Ureter (tissue), 1 donor: ENCODE results near the gene GTF2A2. TPM values are rescaled to one million over a fixed set of nuclear protein-coding genes. Genes with fewer than 3 reads are reported as not detected.
"Not testable (repeated sequence)": the region's sequence is repeated elsewhere in the genome, so short reads cannot be mapped to it uniquely, and the experiment has no call there.

Source experiments
- DNase-seq: peaks from one replicate; pipeline ENCODE4 v3.0.0-alpha.2; 2020; ENCODE audit warnings: low spot score
- total RNA-seq: library from RNA; stranded (reverse); gene quantifications from one replicate; pipeline ENCODE4 v1.2.4, GENCODE V29; 2023
- donor health status: DM: yes; HTN: yes; CAD: no.

GTF2A2 gene
- total RNA-seq, 1 donor from 2014 or later, result 84.6 TPM

GRCh38 chr15:59674361-59674877 lies 17.1 kb upstream of the GTF2A2 start:
- DNase-seq, result no peak

DNA sequence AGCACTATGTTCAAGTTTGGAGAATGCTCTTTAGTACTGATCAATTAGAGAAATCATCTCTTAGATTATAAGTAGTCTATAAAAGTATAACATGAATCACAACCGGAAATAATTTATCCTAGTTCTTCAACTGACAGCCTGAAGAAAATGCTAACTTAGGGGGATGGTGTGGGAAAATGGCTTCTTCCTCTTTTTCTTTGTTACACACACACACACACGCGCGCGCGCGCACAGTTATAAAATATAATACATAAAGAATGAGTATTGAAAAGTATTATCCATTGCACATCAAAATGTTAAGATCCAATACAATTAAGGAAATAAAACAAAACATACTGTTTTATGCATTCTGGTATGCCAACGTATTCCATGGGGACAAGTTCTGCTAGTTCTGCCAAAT lies 11.2 kb upstream of the GTF2A2 start:
- DNase-seq, result no peak

GRCh38 chr15:59662260-59662659 lies 4.9 kb upstream of the GTF2A2 start:
- DNase-seq, result no peak

DNA sequence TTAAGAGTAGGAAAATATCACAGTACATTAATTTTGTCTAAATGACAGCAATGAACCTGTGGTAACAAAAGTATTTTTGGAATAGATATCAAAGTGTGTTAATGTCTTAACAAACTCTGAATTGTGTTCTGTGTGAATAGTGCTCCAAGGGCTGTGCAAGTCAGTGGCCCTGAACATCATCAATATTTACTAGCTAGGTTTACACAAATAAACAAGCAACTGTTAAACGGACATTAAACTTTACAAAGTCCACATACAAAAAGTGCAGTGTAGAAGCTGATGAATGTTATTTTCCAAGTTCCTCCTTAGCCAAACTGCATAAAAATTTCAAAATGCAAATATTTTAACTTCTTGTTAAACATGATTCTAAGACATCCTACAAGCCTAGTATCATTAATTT lies 2.1 kb upstream of the GTF2A2 start:
- no peak for DNase-seq

GRCh38 chr15:59657635-59658125 lies 365 bp upstream of the GTF2A2 start:
- DNase-seq, result no peak

- no peak for DNase-seq
Measured at GRCh38 chr15:59654046-59654445, 3.3 kb downstream of the GTF2A2 start.

DNA sequence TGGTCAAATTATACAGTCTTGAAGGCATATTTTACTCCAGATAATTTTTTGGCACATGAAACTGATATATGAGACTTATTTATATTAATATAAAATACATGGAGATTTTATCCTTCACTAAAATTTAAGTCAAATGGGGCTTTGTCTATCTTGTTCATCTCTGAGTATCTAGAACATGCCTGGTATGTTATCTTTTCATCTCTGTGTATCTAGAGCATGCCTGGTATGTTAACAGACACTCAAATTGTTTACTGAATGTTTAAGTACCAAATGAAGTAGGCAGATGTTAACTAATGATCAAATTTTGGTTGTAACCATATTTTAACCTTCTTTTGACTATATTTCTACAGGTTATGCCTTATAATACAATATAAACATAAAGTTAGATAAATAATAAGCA lies 7.7 kb downstream of the GTF2A2 start:
- DNase-seq, result no peak

DNA sequence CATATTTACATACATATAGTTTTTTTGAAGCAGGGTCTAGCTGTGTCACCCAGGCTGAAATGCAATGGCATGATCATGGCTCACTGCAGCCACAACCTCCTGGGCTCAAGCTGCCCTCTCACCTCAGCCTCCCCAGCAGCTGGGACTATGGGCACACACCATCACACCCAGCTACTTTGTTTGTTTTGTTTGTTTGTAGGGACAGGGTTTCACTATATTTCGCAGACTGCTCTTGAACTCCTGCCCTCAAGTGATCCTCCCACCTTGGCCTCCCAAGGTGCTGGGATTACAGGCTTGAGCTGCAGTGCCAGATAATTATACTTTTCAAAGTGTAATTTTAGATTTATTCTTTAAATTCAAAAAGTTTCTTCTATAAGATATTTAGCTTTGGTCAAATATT lies 10.2 kb downstream of the GTF2A2 start:
- no peak for DNase-seq

DNA sequence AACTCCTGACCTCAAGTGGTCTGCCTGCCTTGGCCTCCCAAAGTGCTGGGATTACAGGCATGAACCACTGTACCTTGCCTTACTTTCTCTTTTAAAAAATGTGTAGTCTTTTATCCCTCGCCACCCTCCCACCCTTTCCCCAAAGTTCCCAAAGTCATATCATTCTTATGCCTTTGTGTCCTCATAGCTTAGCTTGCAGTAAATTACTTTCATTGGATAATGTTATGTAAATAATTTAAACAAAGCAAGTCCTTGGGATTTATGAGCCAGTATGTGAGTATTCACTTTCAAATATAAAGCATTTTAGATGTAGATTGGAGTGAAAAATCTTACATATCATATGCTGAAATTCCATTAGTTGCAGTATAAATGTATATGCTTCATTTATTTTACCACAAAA lies 11.0 kb downstream of the GTF2A2 start:
- no peak for DNase-seq

GRCh38 chr15:59645812-59646211 lies 11.5 kb downstream of the GTF2A2 start:
- not testable (repeated sequence) for DNase-seq

GRCh38 chr15:59644756-59645155 lies 12.6 kb downstream of the GTF2A2 start:
- DNase-seq, result no peak

GRCh38 chr15:59642351-59642750 lies 15.0 kb downstream of the GTF2A2 start:
- no peak for DNase-seq

DNA sequence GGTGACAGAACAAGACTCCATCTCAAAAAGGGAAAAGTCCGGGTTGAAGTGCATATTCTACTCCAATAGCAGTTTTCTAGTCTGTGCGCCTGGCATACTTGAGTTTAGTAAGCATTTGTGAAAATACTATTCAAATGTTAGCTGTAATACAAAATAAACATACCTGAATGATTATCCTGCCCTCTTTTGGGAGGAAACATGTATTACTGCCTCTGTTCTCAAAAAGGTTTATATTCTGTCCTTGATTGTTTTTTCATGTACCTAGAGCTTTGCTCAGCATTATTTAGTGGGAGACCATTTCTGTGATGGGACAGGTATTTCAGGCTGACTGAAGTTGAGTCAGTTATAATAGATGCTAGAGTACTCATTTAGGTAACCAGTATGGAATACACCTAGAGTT lies 19.8 kb downstream of the GTF2A2 start:
- DNase-seq, result not testable (repeated sequence)

DNA sequence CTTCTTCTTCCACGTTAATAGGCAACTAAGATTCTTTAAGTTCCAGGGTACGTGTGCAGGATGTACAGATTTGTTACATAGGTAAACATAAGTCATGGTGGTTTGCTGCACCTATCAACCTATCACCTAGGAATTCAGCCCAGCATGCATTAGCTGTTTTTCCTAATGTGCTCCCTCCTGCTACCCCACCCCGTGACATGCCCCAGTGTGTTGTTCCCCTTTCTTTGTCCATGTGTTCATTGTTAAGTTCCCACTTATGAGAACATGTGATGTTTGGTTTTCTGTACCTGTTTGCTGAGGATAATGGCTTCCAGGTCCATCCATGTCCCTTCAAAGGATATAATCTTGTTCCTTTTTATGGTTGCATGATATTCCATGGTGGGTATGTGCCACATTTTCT lies 21.1 kb downstream of the GTF2A2 start:
- no peak for DNase-seq

GRCh38 chr15:59632714-59633113 lies 24.6 kb downstream of the GTF2A2 start:
- no peak for DNase-seq

- DNase-seq, result no peak
Measured at GRCh38 chr15:59622289-59622688, 35.0 kb downstream of the GTF2A2 start.

GRCh38 chr15:59618406-59618805 lies 38.9 kb downstream of the GTF2A2 start:
- DNase-seq, result no peak

- no peak for DNase-seq
Measured at GRCh38 chr15:59616379-59616778, 40.9 kb downstream of the GTF2A2 start.

DNA sequence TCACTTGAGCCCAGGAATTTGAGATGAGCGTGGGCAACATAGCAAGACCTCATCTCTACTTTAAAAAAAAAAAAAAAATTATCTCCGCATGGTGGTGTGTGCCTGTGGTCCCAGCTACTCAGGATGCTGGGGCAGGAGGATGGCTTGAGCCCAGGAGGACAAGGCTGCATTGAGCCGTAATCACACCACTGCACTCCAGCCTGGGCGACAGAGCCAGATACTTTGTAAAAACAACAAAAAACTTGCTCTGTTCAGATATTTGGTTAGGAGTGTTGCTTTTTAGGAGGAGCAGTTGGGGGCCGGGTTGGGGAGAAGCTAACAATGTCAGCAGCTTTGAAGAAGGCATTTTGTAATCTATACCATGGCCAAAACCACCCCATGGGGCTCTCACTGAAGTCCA lies 41.7 kb downstream of the GTF2A2 start:
- DNase-seq, result no peak

- DNase-seq, result no peak
Measured at GRCh38 chr15:59614153-59614552, 43.2 kb downstream of the GTF2A2 start.

DNA sequence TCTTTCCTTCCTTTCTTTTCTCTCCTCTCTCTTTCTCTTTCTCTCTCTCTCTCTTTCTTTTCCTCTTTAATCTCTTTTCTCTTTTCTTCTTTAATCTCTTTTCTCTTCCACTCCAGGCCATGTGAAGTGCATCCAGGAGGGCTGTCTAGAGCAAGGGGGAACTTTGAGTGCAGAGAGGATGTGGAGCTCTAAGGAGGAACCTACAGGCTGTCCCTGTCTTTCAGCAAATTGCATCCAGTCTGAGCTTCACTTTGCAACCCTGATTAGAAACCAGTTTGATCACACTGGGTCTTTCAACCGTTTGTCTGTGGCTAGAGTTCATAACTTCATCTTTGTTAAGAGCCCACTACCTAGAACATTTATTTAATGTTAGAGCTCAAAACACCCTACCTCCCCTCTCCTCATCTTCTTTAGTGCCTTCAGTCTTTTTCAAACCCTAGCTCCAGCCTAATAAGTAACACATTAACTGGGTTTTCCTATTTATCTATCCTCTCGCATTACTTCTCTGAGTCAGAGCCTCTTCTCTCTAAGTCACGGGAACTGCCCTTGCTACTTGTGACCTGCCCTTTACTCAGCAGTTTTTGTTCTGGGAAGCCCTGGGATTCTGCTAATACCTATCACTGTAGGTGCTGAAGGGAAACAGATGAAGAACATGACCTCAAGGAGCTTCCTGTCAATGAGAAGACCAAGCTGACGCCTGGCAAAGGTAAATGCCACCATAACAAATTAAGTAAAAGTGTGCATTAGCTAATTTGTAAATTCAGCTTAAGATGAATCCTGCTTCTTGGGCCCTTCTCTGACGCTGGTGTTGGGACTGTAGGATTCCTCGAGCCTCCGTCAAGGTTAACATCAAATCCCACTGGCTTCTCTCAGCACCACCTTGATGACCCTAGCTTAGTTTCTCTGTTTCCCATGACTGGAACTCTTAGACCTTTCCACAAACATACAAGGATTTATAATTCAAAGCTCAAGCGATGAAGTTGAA lies 45.7 kb downstream of the GTF2A2 start, which contains the start of gene GCNT3:
Gene GCNT3 (plus strand): TSS at position 508 of the 985 bp plus-strand sequence. CDS start 6,456 bp downstream, outside the sequence.
- no peak for DNase-seq

DNA sequence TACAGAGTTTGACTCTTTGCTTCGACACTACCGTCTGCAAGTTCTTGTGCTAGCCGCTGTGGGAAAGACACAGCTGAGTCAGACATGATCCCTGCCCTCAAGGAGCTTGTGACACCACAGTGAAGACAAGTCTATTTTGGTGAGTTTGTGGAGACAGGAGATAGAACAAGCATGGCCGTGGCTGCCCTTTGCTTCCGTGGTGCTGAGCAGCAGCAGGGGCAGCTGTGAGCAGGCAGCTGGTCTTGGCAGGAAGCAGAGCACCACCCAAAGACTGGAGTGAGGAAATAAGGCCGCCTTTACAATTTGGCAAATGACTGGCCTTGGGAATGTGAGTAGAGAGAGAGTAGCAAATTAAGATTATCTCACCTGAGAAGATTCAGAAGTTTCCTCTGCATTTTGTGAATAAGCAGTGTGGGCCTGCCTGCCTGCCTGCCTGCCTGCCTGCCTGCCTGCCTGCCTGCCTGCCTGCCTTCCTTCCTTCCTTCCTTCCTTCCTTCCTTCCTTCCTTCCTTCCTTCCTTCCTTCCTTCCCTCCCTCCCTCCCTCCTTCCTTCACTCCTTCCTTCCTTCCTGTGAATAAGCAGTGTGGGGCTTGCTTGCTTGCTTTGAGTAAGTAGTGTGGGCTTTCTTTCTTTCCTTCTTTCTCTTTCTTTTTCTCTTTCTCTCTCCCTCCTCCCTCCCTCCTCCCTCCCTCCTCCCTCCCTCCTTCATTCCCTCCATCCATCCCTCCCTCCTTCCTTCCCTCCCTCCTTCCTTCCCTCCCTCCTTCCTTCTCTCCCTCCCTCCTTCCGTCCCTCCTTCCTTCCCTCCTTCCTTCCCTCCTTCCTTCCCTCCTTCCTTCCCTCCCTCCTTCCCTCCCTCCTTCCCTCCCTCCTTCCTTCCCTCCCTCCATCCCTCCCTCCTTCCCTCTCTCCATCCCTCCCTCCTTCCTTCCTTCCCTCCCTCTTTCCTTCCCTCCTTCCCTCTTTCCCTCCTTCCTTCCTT lies 47.3 kb downstream of the GTF2A2 start:
- DNase-seq, result no peak
